ENCODE measurements around the gene PRKCE.

Gene PRKCE

DNA sequence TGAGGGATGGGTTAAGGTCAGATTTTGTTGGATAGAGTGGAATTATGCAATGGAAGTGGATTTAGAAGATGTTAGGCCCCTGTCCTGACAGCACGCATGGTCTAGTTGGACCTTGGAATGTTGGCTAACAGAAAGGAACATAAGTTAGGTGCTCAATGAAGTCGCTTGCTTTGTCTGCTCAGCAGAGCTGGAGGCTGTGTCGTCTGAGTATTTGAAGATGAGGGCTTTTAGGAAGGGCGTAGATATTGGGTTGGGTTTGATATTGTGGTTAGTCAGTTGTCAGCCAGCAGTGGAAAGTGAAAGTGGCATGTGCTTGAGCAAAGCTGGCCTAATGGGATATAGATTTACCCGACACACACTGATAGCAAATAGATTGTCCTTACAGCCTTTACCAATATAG lies 239.3 kb downstream of the PRKCE start:
- DNase-seq (ENCODE audit: low read depth), result no peak

DNA sequence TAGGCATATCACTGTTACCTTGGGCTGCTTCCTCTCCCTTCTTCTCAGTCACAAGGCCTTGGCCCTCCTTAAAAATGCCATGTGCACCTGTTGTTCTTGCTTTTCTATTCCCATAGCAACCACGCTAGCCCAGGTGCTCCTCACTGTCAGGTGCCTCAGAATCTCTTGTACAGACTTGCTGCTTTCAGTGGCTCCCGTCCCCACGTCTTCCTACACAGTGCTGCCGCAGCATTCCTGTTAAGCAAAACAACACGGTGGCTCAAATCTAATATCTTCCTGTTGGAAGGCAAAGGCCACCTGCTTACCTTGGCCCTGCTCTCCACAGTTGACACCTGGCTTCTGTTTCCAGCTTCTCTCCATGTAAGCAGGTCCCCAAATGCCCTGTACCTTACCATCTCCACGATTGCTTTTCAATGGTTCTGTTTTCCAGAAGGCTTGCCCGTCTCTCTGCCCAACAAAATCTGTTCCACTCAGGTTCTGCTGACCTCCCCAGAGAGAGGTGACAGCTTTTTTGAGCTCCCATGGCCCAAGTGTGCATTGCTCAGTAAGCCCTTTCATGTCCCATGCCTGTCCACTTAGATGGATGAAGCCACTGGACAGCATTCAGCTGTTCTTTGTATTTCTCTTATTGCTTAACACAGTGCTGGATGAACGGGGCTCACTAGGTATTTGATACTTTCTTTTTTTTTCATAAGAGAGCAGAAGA lies 240.4 kb downstream of the PRKCE start:
- no peak for DNase-seq (ENCODE audit: low read depth)

GRCh38 chr2:45892425-45892745 lies 240.9 kb downstream of the PRKCE start:
- no peak for DNase-seq (ENCODE audit: low read depth)

- DNase-seq (ENCODE audit: low read depth), result no peak
These were observed 241.3 kb downstream of the PRKCE start for GRCh38 chr2:45892757-45893156.

DNA sequence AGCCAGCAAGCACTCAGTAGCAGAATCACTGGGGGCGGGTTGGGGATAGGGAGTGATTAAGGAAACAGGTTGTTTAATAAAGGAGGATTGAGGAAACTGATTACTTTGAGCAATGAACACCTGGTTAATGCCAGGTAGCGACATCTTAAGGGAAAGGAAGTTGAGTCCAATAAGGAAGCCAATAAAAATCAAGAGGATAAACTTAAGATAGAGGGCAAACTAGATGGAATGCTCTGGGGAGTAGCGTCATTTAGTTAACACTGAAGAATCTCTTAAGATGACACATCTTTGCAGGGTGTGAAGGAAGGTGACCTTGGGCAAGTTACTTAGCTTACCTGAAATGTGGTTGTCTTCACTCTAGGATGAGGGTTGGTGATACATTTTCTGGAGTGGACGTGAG lies 242.7 kb downstream of the PRKCE start:
- no peak for DNase-seq (ENCODE audit: low read depth)

DNA sequence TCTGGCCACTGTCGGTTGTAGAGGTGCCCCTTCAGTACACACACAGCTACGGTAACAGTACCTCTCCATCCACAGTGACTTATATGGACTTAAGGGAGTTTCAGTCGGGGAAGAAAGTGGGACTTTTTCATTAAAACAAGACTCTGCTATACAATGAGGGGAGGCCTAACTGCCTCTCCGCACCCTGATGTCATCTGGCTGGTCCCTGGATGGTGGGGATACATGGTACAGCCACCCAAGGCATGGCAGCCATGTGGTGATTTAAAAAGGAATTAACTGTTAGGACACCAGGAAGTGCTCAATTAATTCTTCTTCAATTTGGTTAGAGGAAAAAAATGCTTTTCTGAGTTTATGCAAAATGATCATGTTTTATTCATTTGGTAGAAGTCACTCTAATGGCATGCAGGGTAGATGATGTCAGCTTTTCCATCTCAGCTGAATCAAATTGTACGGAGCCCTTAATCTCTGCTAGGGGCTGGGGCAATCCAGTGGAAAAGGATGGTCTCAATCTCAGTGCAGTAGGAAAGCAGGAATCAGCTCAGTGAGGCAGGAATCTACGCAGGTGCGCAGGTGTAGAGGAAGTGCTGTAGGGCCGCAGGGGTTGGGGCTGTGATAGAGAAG lies 243.9 kb downstream of the PRKCE start:
- peak; percentile 39 for DNase-seq (ENCODE audit: low read depth)

DNA sequence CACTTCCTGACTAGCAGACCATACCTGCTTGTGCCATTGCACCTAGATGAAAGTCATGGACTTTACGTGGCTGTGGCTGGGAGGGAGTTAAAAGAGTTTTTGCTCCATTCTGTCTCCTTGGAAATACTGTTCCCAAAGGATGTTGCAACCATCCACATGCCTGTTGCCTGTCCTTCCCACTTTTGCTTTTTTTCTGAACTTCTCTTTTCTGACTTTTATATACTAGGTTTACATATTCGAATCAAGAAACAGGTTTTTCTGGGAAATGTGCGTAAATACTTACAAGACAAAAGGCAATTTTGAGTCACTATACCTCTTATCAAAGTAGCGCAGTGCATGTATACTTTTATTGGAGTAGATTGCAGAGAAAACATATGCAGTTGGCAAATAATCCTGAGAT lies 244.8 kb downstream of the PRKCE start:
- DNase-seq (ENCODE audit: low read depth), result no peak

DNA sequence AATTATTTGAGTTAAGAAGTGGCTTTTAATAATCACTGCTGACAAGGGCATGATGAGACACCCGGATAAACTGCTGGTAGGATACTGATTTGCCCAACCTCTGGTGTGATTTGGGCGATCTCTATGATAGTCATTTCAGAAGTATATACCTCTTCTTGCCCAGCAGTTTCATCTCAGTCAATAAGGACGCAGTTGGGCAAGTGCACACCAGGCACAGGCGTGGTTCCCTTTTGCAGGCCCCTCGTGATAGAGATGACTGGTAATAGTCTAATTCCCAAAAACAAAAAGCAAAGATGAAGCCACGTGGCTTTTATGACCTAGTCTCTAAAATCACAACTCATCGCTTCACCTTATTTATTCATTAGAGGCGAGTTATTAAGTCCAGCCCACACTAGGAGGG lies 246.4 kb downstream of the PRKCE start:
- DNase-seq (ENCODE audit: low read depth), result no peak

- no peak for DNase-seq (ENCODE audit: low read depth)
These were observed 247.3 kb downstream of the PRKCE start for GRCh38 chr2:45898819-45899218.

- no peak for DNase-seq (ENCODE audit: low read depth)
These were observed 248.5 kb downstream of the PRKCE start for GRCh38 chr2:45899926-45900325.

DNA sequence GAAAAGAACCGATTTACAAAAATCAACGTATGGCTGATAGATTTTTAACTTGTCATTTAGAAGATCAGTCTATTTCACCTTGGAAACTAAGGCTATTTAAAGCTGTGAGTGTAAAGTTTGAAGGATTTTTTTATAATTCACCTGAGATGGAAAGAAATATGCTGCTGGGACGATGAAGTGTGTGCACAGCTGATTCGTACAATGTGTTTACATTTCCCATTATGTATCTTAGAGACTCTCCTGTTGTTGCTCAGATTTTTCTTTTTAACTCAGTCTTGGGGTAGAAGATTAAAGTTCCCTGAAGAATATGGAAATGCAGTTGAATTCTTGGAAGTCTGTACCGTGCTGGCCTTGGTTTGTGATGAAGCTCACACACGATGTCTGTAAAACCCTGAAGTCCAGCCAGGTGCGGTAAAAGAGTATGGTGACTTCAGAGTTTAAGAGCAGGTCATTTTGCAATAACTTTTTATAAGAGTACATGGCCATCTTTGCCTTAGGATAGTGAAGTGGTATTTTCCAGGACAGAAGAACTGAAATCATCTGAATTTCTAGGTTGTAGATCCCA lies 250.1 kb downstream of the PRKCE start:
- no peak for DNase-seq (ENCODE audit: low read depth)

DNA sequence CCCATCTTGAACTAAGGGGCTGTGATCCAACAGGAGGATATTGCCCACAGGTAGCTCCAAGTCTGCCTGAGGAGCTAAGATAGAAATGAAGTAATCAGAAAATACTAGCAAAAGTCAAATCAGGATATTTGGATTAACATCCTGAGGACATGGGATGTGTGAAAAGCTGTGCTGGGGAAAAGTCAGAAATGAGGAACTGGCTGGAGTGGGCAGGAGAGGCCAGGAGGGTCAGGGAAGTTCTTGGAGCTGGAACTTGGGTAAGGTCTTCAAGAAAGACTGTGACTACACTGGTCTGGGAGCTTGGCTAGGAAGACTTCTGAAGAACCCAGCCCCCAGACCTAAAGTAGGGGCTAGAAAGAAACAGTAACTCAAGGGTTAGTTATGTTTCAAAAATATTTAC lies 250.9 kb downstream of the PRKCE start:
- DNase-seq (ENCODE audit: low read depth), result no peak

GRCh38 chr2:45902781-45903375 lies 251.4 kb downstream of the PRKCE start:
- DNase-seq (ENCODE audit: low read depth), result no peak

- DNase-seq (ENCODE audit: low read depth), result no peak
These were observed 252.9 kb downstream of the PRKCE start for GRCh38 chr2:45904267-45904945.

- DNase-seq (ENCODE audit: low read depth), result no peak
These were observed 253.6 kb downstream of the PRKCE start for GRCh38 chr2:45904946-45905631.

GRCh38 chr2:45905632-45905958 lies 254.1 kb downstream of the PRKCE start:
- no peak for DNase-seq (ENCODE audit: low read depth)

GRCh38 chr2:45907592-45907991 lies 256.1 kb downstream of the PRKCE start:
- DNase-seq (ENCODE audit: low read depth), result no peak

- DNase-seq (ENCODE audit: low read depth), result no peak
These were observed 257.1 kb downstream of the PRKCE start for GRCh38 chr2:45908316-45909170.

GRCh38 chr2:45909171-45909565 lies 257.7 kb downstream of the PRKCE start:
- no peak for DNase-seq (ENCODE audit: low read depth)

DNA sequence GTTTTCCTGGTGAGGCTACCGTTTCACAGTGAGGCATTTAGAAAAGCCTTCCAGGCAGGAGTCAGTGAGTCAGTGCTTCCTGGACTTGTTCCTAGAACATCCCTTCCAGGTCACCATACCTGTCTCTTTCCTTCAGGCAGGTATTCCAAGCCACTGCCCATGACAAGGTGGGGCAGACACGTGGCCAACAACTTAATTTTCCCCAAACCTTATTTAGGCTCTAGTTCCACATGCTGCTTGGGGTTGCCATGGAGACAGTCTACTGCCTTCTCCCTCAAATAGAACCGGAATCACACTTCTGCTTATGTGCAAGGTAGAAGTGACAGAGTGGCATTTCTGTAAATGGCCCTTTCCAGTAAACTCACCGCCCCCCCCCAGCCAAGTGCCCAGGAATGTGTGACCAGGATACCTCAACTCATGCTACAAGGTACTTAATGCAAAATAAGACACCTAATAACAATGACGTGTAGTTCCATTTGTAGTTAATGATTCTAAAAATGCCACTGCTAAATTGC lies 258.3 kb downstream of the PRKCE start:
- DNase-seq (ENCODE audit: low read depth), result no peak

DNA sequence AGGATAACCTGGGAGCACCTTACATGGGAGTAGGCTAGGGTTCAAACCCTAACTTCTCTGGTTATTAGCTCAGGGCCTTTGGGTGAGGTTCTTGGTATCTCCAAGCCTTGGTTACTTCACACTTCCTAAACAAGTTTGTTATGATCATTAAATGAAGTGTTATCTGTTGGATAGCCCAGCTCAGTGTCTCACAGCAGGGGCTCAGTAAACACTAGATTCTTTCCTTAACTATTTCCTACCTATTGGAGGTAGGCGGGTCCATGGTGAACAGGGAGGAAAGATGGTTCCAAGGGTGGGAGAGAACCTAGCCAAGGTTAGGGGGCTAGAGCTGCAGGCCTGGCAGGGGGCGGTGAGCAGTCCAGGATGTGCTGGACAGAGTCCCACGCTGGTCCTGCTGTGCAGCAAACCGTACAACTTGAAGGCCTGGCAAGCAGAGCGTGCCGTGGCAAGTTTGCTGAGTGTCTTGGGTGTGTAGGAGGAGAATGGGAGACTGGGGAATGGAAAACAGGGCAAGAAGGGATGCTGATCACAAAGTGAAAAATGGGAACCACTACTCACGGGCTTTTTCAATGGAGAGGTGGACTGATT lies 259.1 kb downstream of the PRKCE start:
- DNase-seq (ENCODE audit: low read depth), result no peak

All from GM04503 (cell line).